OCI-LY7 (cell line): ENCODE measurements around the gene FMNL2. TPM values are rescaled to one million over a fixed set of nuclear protein-coding genes. Genes with fewer than 3 reads are reported as not detected.
A peak's percentile ranks its signal among the peaks of the same experiment; 100 is the strongest.

Source experiments
- BruUV-seq: library from RNA; stranded (reverse); fragments of 400-500 nt; replicated peaks from 2 replicates; lab custom pipeline; 2021; lab: Mats Ljungman, UMichigan
- CTCF ChIA-PET: fragments of 300-600 bp; sonication (Branson Sonifier 250); formaldehyde crosslinking; loops from one replicate; lab custom pipeline; 2022; ENCODE audit warnings: antibody characterized with exemption; ENCODE audit not compliant: unreplicated experiment; lab: Charles Lee
- POLR2A ChIA-PET: fragments of 300-600 bp; sonication (Branson Sonifier 250); formaldehyde crosslinking; loops from one replicate; lab custom pipeline; 2022; ENCODE audit warnings: antibody characterized with exemption; lab: Charles Lee
- DNase-seq: peaks from one replicate; pipeline ENCODE4 v3.0.0-alpha.2; 2015; ENCODE audit warnings: low spot score
- H2AFZ ChIP-seq: fragments of 200-600 bp; sonication (generic), shearing (Covaris generic); 2 replicates; pipeline ENCODE4 v1.6.1; 2014; ENCODE audit warnings: mild to moderate bottlenecking, antibody characterized with exemption, low read length, moderate library complexity
- H3K27ac ChIP-seq: fragments of 200-600 bp; sonication (generic); 2 replicates; pipeline ENCODE4 v1.5.1; 2014; ENCODE audit warnings: mixed run types, low read depth, mild to moderate bottlenecking, moderate library complexity, low read length, inconsistent platforms; ENCODE audit not compliant: poor library complexity, severe bottlenecking
- H3K36me3 ChIP-seq: fragments of 200-600 bp; sonication (generic); 2 replicates; pipeline ENCODE4 v1.6.1; 2014; ENCODE audit warnings: mild to moderate bottlenecking, antibody characterized with exemption, low read length, moderate library complexity, mixed read lengths; ENCODE audit not compliant: insufficient read depth
- H3K4me1 ChIP-seq: fragments of 200-600 bp; sonication (generic); 2 replicates; pipeline ENCODE4 v1.5.1; 2014; ENCODE audit warnings: mild to moderate bottlenecking, low read length; ENCODE audit not compliant: insufficient read depth, poor library complexity, severe bottlenecking
- H3K4me2 ChIP-seq: fragments of 200-600 bp; sonication (generic); 2 replicates; pipeline ENCODE4 v1.6.1; 2014; ENCODE audit warnings: mild to moderate bottlenecking, low read length
- H3K4me3 ChIP-seq: fragments of 200-600 bp; sonication (generic); 2 replicates; pipeline ENCODE4 v1.5.1; 2014; ENCODE audit warnings: mild to moderate bottlenecking, low read depth, low read length; ENCODE audit not compliant: poor library complexity, severe bottlenecking
- H3K79me2 ChIP-seq: fragments of 200-600 bp; sonication (generic); 2 replicates; pipeline ENCODE4 v1.6.1; 2016; ENCODE audit warnings: low read depth, mild to moderate bottlenecking, low read length, moderate library complexity, mixed read lengths; ENCODE audit not compliant: insufficient read depth
- H3K9me2 ChIP-seq: fragments of 200-600 bp; sonication (generic); 2 replicates; pipeline ENCODE4 v1.6.1; 2016; ENCODE audit warnings: mild to moderate bottlenecking, low read length, mixed read lengths; ENCODE audit not compliant: insufficient read depth
- H3K9me3 ChIP-seq: fragments of 200-600 bp; sonication (generic); 2 replicates; pipeline ENCODE4 v1.6.1; 2014; ENCODE audit warnings: mild to moderate bottlenecking, mixed run types, low read length, mixed read lengths
- H4K20me1 ChIP-seq: fragments of 200-600 bp; sonication (generic); 2 replicates; pipeline ENCODE4 v1.6.1; 2014; ENCODE audit warnings: mild to moderate bottlenecking, antibody characterized with exemption, low read length, moderate library complexity, mixed read lengths; ENCODE audit not compliant: insufficient read depth
- CTCF ChIP-seq: fragments of 200-600 bp; sonication (generic); conservative IDR thresholded peaks from 2 replicates; pipeline ENCODE4 v1.5.1; 2014; ENCODE audit warnings: mild to moderate bottlenecking, antibody characterized with exemption, low read length, moderate library complexity, mixed read lengths
- EZH2phosphoT487 ChIP-seq: fragments of 200-600 bp; sonication (generic); IDR thresholded peaks from 2 replicates; pipeline ENCODE4 v1.6.1; 2018; ENCODE audit warnings: low read depth, borderline replicate concordance, mild to moderate bottlenecking, mixed run types, antibody characterized with exemption, low read length, moderate library complexity, mixed read lengths
- intact Hi-C: fragments of 100-400 bp; cut with micrococcal nuclease; formaldehyde crosslinking; loops from one replicate; pipeline ENCODE4 v1.10.0; 2022; ENCODE audit not compliant: unreplicated experiment
- total RNA-seq, 2 experiments: library from RNA; depleted of rRNA in 1 of 2; stranded (reverse); fragments of >200 nt in 1 of 2; shearing (Covaris generic) in 1 of 2; gene quantifications; 2 replicates each; pipeline ENCODE4 v1.2.3, GENCODE V29; 2014 to 2022

The FMNL2 gene
- total RNA-seq, 2 experiments from 2014 or later, result 0.03 to 0.21 TPM

- Histone ChIP-seq H2AFZ (no peak overlapping the region), H3K9me2 (no peaks in the 10 kb centered on the region), H3K4me2 (peak overlapping the region; percentile 24), H3K79me2 (no peaks in the 10 kb centered on the region), H3K9me3 (no peaks in the 10 kb centered on the region), H3K4me3 (no peak overlapping the region), H4K20me1 (no peaks in the 10 kb centered on the region), H3K4me1 (peaks cover 11% of the 10 kb centered on the region), H3K27ac (no peak overlapping the region), H3K36me3 (no peaks in the 10 kb centered on the region)
- ChIA-PET CTCF (no interaction called here), POLR2A (interaction anchor here (0.9 kb wide), 1 partner anchor 18 kb away, joined by 3 read pairs; no protein-coding TSS in a partner anchor)
- intact Hi-C loops, result no loop called here
- TF ChIP-seq CTCF (no peak), EZH2phosphoT487 (no peak)
- BruUV-seq, result no TSS peak
- peak; percentile 4 for DNase-seq
These were observed 276.7 kb downstream of the FMNL2 start for GRCh38 chr2:152611458-152612231.

GRCh38 chr2:152613235-152613634, 278.3 kb downstream of the FMNL2 start:
- BruUV-seq, result no TSS peak
- TF ChIP-seq EZH2phosphoT487 (no peak), CTCF (no peak)
- no peaks in the 10 kb centered on the region for H3K79me2 ChIP-seq
- intact Hi-C loops, result no loop called here
- no peaks in the 10 kb centered on the region for H3K9me3 ChIP-seq
- H4K20me1 ChIP-seq, result no peaks in the 10 kb centered on the region
- H3K36me3 ChIP-seq, result no peaks in the 10 kb centered on the region
- CTCF ChIA-PET, result no interaction called here
- no peak overlapping the region for H3K4me3 ChIP-seq
- DNase-seq, result no peak
- no peaks in the 10 kb centered on the region for H3K9me2 ChIP-seq
- no peak overlapping the region for H2AFZ ChIP-seq
- POLR2A ChIA-PET, result interaction anchor here (0.6 kb wide), 2 partner anchors 67 to 1359 kb away, joined by 3 read pairs; no protein-coding TSS in a partner anchor
- H3K27ac ChIP-seq, result no peak overlapping the region
- peaks cover 11% of the 10 kb centered on the region for H3K4me1 ChIP-seq
- H3K4me2 ChIP-seq, result no peak overlapping the region

- TF ChIP-seq CTCF (no peak), EZH2phosphoT487 (no peak)
- Histone ChIP-seq H4K20me1 (no peaks in the 10 kb centered on the region), H3K4me1 (peaks cover 11% of the 10 kb centered on the region), H3K36me3 (no peaks in the 10 kb centered on the region), H2AFZ (no peak overlapping the region), H3K9me2 (no peaks in the 10 kb centered on the region), H3K4me2 (no peak overlapping the region), H3K79me2 (no peaks in the 10 kb centered on the region), H3K4me3 (no peak overlapping the region), H3K27ac (no peak overlapping the region), H3K9me3 (no peaks in the 10 kb centered on the region)
- ChIA-PET POLR2A (no interaction called here), CTCF (no interaction called here)
- no peak for DNase-seq
- intact Hi-C loops, result no loop called here
- BruUV-seq, result no TSS peak
These were observed 280.2 kb downstream of the FMNL2 start for GRCh38 chr2:152615177-152615576.
